Measurements from ENCODE around the gene TSC1. TPM values are rescaled to one million over a fixed set of nuclear protein-coding genes. Genes with fewer than 3 reads are reported as not detected.

The TSC1 gene
- total and polyA plus RNA-seq, 7 experiments from 2014 or later, result 9.9 to 98.3 (median 52.0) TPM

- DNase-seq, result no peak
- peak; percentile 8 for ATAC-seq
Measured at GRCh38 chr9:132989414-132989996, 45.1 kb upstream of the TSC1 start.

GRCh38 chr9:132989014-132989310 is 44.5 kb upstream of the TSC1 start:
- Mint-ChIP-seq H3K27me3 (peaks cover 17 to 48% (median 29%) of the 10 kb centered on the region in 5 donors), H3K4me1 (peaks cover 0 to 25% (median 0%) of the 10 kb centered on the region in 7 donors), H3K27ac (no peak overlapping the region), H3K4me3 (no peak overlapping the region), H3K36me3 (no peaks in the 10 kb centered on the region), H3K9me3 (peaks cover 0 to 5% (median 0%) of the 10 kb centered on the region in 11 donors)
- no peak overlapping the region for H3K27ac ChIP-seq (ENCODE audit: low read depth, low read length)
- no peak overlapping the region for H3K4me3 ChIP-seq (ENCODE audit: low read length)
- ATAC-seq (no peak), DNase-seq (no peak)
- ChIA-PET POLR2A (no interaction called here), CTCF (no interaction called here)
- no peaks in the 10 kb centered on the region for H3K4me1 ChIP-seq (ENCODE audit: control insufficient read depth in 2 of 2, insufficient read depth in 2 of 2, low read length in 2 of 2)
- intact Hi-C loops (cut with micrococcal nuclease), result no loop called here
- H3K9me3 ChIP-seq (ENCODE audit: control insufficient read depth in 2 of 3, low read length in 3 of 3), result no peaks in the 10 kb centered on the region
- H3K27me3 ChIP-seq (ENCODE audit: control insufficient read depth in 2 of 2, insufficient read depth in 2 of 2, low read length in 2 of 2), result no peaks in the 10 kb centered on the region
- H3K36me3 ChIP-seq (ENCODE audit: control insufficient read depth in 2 of 3, insufficient read depth in 3 of 3, low read length in 3 of 3), result no peaks in the 10 kb centered on the region

More at GRCh38 chr9:132989414-132989996, 45.1 kb upstream of the TSC1 start:
- H3K9me3 ChIP-seq (ENCODE audit: control insufficient read depth in 2 of 3, low read length in 3 of 3), result no peaks in the 10 kb centered on the region
- Mint-ChIP-seq H3K27me3 (peaks cover 22 to 47% (median 33%) of the 10 kb centered on the region in 5 donors), H3K4me1 (peaks cover 2 to 30% (median 3%) of the 10 kb centered on the region in 7 donors), H3K9me3 (peaks cover 0 to 5% (median 0%) of the 10 kb centered on the region in 11 donors), H3K36me3 (no peaks in the 10 kb centered on the region), H3K4me3 (no peak overlapping the region), H3K27ac (no peak overlapping the region)
- CTCF ChIA-PET, result no interaction called here
- H3K27me3 ChIP-seq (ENCODE audit: control insufficient read depth in 2 of 2, insufficient read depth in 2 of 2, low read length in 2 of 2), result no peaks in the 10 kb centered on the region
- intact Hi-C loops (cut with micrococcal nuclease), result no loop called here
- POLR2A ChIA-PET, result no interaction called here
- no peaks in the 10 kb centered on the region for H3K4me1 ChIP-seq (ENCODE audit: control insufficient read depth in 2 of 2, insufficient read depth in 2 of 2, low read length in 2 of 2)
- no peak overlapping the region for H3K4me3 ChIP-seq (ENCODE audit: low read length)
- no peak overlapping the region for H3K27ac ChIP-seq (ENCODE audit: low read depth, low read length)
- no peaks in the 10 kb centered on the region for H3K36me3 ChIP-seq (ENCODE audit: control insufficient read depth in 2 of 3, insufficient read depth in 3 of 3, low read length in 3 of 3)

- no peak overlapping the region for H3K27ac Mint-ChIP-seq
- H3K36me3 Mint-ChIP-seq, result no peaks in the 10 kb centered on the region
- CTCF ChIA-PET, result no interaction called here
- Histone ChIP-seq H3K27me3 (ENCODE audit: control insufficient read depth in 2 of 2, insufficient read depth in 2 of 2, low read length in 2 of 2) (no peaks in the 10 kb centered on the region), H3K36me3 (ENCODE audit: control insufficient read depth in 2 of 3, insufficient read depth in 3 of 3, low read length in 3 of 3) (no peaks in the 10 kb centered on the region), H3K4me1 (ENCODE audit: control insufficient read depth in 2 of 2, insufficient read depth in 2 of 2, low read length in 2 of 2) (no peaks in the 10 kb centered on the region), H3K27ac (ENCODE audit: low read depth, low read length) (no peak overlapping the region), H3K9me3 (ENCODE audit: control insufficient read depth in 2 of 3, low read length in 3 of 3) (no peaks in the 10 kb centered on the region), H3K4me3 (ENCODE audit: low read length) (no peak overlapping the region)
- no peak overlapping the region for H3K4me3 Mint-ChIP-seq
- intact Hi-C loops (cut with micrococcal nuclease), result no loop called here
- H3K4me1 Mint-ChIP-seq, result peaks cover 0 to 22% (median 0%) of the 10 kb centered on the region in 7 donors
- no peak for DNase-seq
- POLR2A ChIA-PET, result no interaction called here
- H3K27me3 Mint-ChIP-seq, result peaks cover 11 to 52% (median 29%) of the 10 kb centered on the region in 5 donors
- H3K9me3 Mint-ChIP-seq, result peaks cover 0 to 5% (median 0%) of the 10 kb centered on the region in 11 donors
- ATAC-seq, result no peak
Measured at GRCh38 chr9:132988244-132989013, 44.0 kb upstream of the TSC1 start.

GRCh38 chr9:132986640-132987620 is 42.5 kb upstream of the TSC1 start:
- CTCF ChIA-PET, result no interaction called here
- Histone ChIP-seq H3K4me1 (ENCODE audit: control insufficient read depth in 2 of 2, insufficient read depth in 2 of 2, low read length in 2 of 2) (no peaks in the 10 kb centered on the region), H3K4me3 (ENCODE audit: low read length) (no peak overlapping the region), H3K9me3 (ENCODE audit: control insufficient read depth in 2 of 3, low read length in 3 of 3) (no peaks in the 10 kb centered on the region), H3K27me3 (ENCODE audit: control insufficient read depth in 2 of 2, insufficient read depth in 2 of 2, low read length in 2 of 2) (no peaks in the 10 kb centered on the region), H3K27ac (ENCODE audit: low read depth, low read length) (no peak overlapping the region), H3K36me3 (ENCODE audit: control insufficient read depth in 2 of 3, insufficient read depth in 3 of 3, low read length in 3 of 3) (no peaks in the 10 kb centered on the region)
- peak overlapping the region in 1 of 9 donors; percentile 58 for H3K27ac Mint-ChIP-seq
- POLR2A ChIA-PET, result no interaction called here
- DNase-seq (no peak), ATAC-seq (no peak)
- no peaks in the 10 kb centered on the region for H3K36me3 Mint-ChIP-seq
- peaks cover 0 to 5% (median 0%) of the 10 kb centered on the region in 11 donors for H3K9me3 Mint-ChIP-seq
- intact Hi-C loops (cut with micrococcal nuclease), result no loop called here
- H3K4me1 Mint-ChIP-seq, result peaks cover 0 to 16% (median 0%) of the 10 kb centered on the region in 7 donors
- no peak overlapping the region for H3K4me3 Mint-ChIP-seq
- peaks cover 21 to 55% (median 25%) of the 10 kb centered on the region in 5 donors for H3K27me3 Mint-ChIP-seq

- Mint-ChIP-seq H3K4me3 (no peak overlapping the region), H3K4me1 (peaks cover 0 to 12% (median 0%) of the 10 kb centered on the region in 7 donors), H3K9me3 (peaks cover 0 to 5% (median 0%) of the 10 kb centered on the region in 11 donors), H3K27me3 (peaks cover 22 to 63% (median 30%) of the 10 kb centered on the region in 5 donors), H3K27ac (no peak overlapping the region), H3K36me3 (no peaks in the 10 kb centered on the region)
- intact Hi-C loops (cut with micrococcal nuclease), result no loop called here
- Histone ChIP-seq H3K27ac (ENCODE audit: low read depth, low read length) (no peak overlapping the region), H3K27me3 (ENCODE audit: control insufficient read depth in 2 of 2, insufficient read depth in 2 of 2, low read length in 2 of 2) (no peaks in the 10 kb centered on the region), H3K4me3 (ENCODE audit: low read length) (no peak overlapping the region), H3K9me3 (ENCODE audit: control insufficient read depth in 2 of 3, low read length in 3 of 3) (no peaks in the 10 kb centered on the region), H3K36me3 (ENCODE audit: control insufficient read depth in 2 of 3, insufficient read depth in 3 of 3, low read length in 3 of 3) (no peaks in the 10 kb centered on the region), H3K4me1 (ENCODE audit: control insufficient read depth in 2 of 2, insufficient read depth in 2 of 2, low read length in 2 of 2) (no peaks in the 10 kb centered on the region)
- POLR2A ChIA-PET, result no interaction called here
- CTCF ChIA-PET, result no interaction called here
- no peak for ATAC-seq
- DNase-seq, result no peak
Measured at GRCh38 chr9:132986114-132986513, 41.7 kb upstream of the TSC1 start.

GRCh38 chr9:132985489-132985888 is 41.1 kb upstream of the TSC1 start:
- ATAC-seq (no peak), DNase-seq (no peak)
- CTCF ChIA-PET, result no interaction called here
- Histone ChIP-seq H3K27ac (ENCODE audit: low read depth, low read length) (no peak overlapping the region), H3K9me3 (ENCODE audit: control insufficient read depth in 2 of 3, low read length in 3 of 3) (no peaks in the 10 kb centered on the region), H3K27me3 (ENCODE audit: control insufficient read depth in 2 of 2, insufficient read depth in 2 of 2, low read length in 2 of 2) (no peaks in the 10 kb centered on the region), H3K4me1 (ENCODE audit: control insufficient read depth in 2 of 2, insufficient read depth in 2 of 2, low read length in 2 of 2) (no peaks in the 10 kb centered on the region), H3K36me3 (ENCODE audit: control insufficient read depth in 2 of 3, insufficient read depth in 3 of 3, low read length in 3 of 3) (no peaks in the 10 kb centered on the region), H3K4me3 (ENCODE audit: low read length) (no peak overlapping the region)
- H3K27ac Mint-ChIP-seq, result no peak overlapping the region
- H3K36me3 Mint-ChIP-seq, result no peaks in the 10 kb centered on the region
- H3K4me1 Mint-ChIP-seq, result peaks cover 0 to 12% (median 0%) of the 10 kb centered on the region in 7 donors
- no peak overlapping the region for H3K4me3 Mint-ChIP-seq
- peaks cover 27 to 69% (median 36%) of the 10 kb centered on the region in 5 donors for H3K27me3 Mint-ChIP-seq
- intact Hi-C loops (cut with micrococcal nuclease), result no loop called here
- POLR2A ChIA-PET, result no interaction called here
- peaks cover 0 to 5% (median 0%) of the 10 kb centered on the region in 11 donors for H3K9me3 Mint-ChIP-seq

Data from naive thymus-derived CD4-positive, alpha-beta T cell (primary cell).